Measurements from ENCODE around the gene CHST13.

Gene CHST13

DNA sequence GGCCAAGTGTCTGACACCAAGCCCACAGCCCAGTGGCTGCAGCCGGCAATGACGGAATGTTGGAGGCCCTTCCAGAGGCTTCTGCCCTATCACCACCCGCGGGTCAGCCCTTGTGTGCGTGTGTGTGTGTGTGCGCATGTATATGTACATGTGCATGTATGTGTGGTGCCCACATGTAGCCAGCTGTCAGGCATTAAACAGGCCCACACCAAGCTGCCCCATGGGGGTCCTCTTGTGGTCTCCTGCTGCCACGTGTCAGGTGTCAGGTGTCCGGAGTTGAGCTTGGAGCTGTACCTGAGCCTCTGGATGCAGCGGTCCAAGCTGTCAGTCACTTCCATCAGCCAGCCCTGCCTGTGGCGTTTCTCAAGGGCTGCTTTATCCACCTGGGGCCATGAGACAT lies 20.3 kb upstream of the CHST13 start:
- no peak for DNase-seq (ENCODE audit: low spot score)
- no peak for TF ChIP-seq CTCF (IDR thresholded peaks at IDR 0.05; ENCODE audit: borderline replicate concordance, control extremely low read depth, extremely low read depth, insufficient read depth, missing control alignments)
- in situ Hi-C loops (cut with MboI; ENCODE audit: low sequenced_read_pairs, unreplicated experiment), result no loop called here

DNA sequence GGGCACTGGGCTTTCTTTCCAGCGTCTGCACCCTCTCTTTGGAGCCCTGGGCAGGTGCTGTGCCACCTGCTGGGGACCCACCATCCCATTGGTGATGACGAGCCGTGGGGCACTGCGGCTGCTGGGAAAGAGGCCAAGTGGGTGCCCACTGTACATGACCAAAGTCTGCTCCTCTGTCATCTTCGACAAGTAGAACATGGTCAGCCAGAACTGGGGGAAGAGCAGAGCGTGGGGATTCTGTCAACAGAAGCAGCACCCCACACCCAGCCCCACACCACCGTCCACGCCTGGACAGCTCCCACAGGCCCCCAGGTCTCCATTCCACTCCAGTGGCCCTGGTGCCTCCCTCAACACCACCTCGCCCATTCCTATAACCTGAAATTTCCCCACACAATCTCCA lies 16.1 kb upstream of the CHST13 start:
- no peak for DNase-seq (ENCODE audit: low spot score)
- in situ Hi-C loops (cut with MboI; ENCODE audit: low sequenced_read_pairs, unreplicated experiment), result no loop called here
- no peak for TF ChIP-seq CTCF (IDR thresholded peaks at IDR 0.05; ENCODE audit: borderline replicate concordance, control extremely low read depth, extremely low read depth, insufficient read depth, missing control alignments)

- no peak for DNase-seq (ENCODE audit: low spot score)
- in situ Hi-C loops (cut with MboI; ENCODE audit: low sequenced_read_pairs, unreplicated experiment), result no loop called here
- no peak for TF ChIP-seq CTCF (IDR thresholded peaks at IDR 0.05; ENCODE audit: borderline replicate concordance, control extremely low read depth, extremely low read depth, insufficient read depth, missing control alignments)
Measured at GRCh38 chr3:126508564-126508964, 15.4 kb upstream of the CHST13 start.

DNA sequence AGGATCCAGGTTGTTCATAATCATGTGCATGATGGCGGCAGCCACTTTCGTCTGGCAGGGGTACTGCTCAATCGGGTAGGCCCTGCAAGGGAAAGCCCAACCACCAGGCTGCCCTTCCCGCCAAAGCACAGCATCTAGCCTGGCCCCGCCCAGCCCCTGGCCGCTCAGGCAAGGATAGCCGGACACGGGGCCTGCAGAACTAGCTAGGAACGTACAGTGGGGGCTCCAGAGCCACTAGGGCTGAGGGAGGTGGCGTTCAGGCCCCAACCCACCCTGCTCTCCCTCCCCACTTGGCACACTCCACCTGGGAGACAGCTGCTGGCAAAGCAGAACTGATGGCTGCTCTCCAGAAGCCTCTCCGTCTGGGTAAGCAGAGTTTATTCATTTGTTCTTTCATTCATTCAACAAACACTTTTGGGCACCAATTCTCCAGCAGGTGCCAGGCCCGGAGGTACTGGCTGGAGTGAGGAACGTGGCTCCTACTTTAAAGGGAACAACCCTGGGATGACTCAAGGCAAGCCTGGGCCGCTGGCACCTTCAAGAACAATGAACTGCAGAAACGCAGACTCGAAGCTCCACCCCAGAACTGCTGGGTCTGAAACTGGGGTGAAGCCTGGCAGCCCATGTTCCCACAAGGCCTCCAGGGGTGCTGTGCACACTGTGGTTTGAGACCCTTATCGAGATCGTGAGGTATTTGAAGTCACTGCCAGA lies 14.2 kb upstream of the CHST13 start:
- in situ Hi-C loops (cut with MboI; ENCODE audit: low sequenced_read_pairs, unreplicated experiment), result no loop called here
- DNase-seq (ENCODE audit: low spot score), result no peak
- TF ChIP-seq CTCF (IDR thresholded peaks at IDR 0.05; ENCODE audit: borderline replicate concordance, control extremely low read depth, extremely low read depth, insufficient read depth, missing control alignments), result no peak

GRCh38 chr3:126510308-126510910 lies 13.5 kb upstream of the CHST13 start:
- no peak for DNase-seq (ENCODE audit: low spot score)
- no peak for TF ChIP-seq CTCF (IDR thresholded peaks at IDR 0.05; ENCODE audit: borderline replicate concordance, control extremely low read depth, extremely low read depth, insufficient read depth, missing control alignments)
- in situ Hi-C loops (cut with MboI; ENCODE audit: low sequenced_read_pairs, unreplicated experiment), result no loop called here

DNA sequence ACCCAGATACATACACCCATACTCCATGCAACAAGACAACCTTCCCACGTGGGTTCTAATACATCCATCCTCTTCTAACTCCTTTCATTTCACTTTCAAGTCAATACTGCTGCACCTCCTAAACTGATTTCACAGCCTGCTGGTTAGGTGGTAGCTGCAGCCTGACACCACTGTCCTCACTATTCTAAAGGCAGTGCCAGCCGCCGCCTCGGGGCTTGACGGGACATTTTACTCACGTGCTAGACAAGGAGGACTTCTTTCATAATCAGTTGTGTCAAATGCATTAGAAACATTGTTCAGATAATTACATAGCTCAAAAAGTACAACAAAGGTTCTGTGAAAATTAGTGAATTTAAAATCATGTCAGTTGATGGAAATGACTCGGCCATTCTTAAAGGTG lies 12.7 kb upstream of the CHST13 start:
- in situ Hi-C loops (cut with MboI; ENCODE audit: low sequenced_read_pairs, unreplicated experiment), result no loop called here
- DNase-seq (ENCODE audit: low spot score), result no peak
- no peak for TF ChIP-seq CTCF (IDR thresholded peaks at IDR 0.05; ENCODE audit: borderline replicate concordance, control extremely low read depth, extremely low read depth, insufficient read depth, missing control alignments)
